ENCODE data around the gene HDAC7. TPM values are rescaled to one million over a fixed set of nuclear protein-coding genes. Genes with fewer than 3 reads are reported as not detected.

Gene HDAC7
- total and polyA plus RNA-seq, 12 donors = 26.9 to 75.6 (median 40.3) TPM

DNA sequence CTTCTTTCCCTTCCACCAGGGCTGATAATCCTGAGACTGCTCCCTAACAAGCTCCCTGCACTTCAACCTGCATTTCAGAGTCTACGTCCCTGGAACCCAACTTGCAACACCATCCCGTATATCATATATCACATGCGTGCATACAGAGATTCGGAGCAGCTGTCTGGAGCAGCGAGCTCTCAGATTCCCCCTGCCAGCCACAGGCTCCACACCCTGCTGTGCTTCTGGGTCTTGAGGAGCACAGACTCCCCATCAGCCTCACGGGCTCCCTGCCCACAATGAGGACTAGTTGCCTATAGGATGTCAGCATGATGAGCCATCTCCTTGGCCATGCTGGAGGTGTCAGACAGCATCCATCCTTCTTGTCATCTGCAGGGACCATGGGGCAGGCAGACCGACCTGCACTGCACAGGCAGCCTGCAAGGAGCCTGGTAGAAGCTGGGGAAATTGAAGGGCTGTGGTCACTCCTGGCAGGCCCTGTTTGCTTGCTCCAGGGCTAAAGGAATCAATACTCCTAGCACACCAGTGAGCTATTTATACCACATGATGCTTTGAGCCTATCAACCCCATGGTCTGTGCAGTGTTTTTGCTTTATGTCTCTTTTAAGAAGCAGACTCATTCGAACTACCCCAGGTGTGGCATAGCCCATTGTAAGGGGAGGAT is 19.6 kb upstream of the HDAC7 start:
- no peak for DNase-seq
- TF ChIP-seq, protein P1, sequence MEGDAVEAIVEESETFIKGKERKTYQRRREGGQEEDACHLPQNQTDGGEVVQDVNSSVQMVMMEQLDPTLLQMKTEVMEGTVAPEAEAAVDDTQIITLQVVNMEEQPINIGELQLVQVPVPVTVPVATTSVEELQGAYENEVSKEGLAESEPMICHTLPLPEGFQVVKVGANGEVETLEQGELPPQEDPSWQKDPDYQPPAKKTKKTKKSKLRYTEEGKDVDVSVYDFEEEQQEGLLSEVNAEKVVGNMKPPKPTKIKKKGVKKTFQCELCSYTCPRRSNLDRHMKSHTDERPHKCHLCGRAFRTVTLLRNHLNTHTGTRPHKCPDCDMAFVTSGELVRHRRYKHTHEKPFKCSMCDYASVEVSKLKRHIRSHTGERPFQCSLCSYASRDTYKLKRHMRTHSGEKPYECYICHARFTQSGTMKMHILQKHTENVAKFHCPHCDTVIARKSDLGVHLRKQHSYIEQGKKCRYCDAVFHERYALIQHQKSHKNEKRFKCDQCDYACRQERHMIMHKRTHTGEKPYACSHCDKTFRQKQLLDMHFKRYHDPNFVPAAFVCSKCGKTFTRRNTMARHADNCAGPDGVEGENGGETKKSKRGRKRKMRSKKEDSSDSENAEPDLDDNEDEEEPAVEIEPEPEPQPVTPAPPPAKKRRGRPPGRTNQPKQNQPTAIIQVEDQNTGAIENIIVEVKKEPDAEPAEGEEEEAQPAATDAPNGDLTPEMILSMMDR (IDR thresholded peaks at IDR 0.05) = no peak
- Histone ChIP-seq H3K36me3 (peaks cover 0 to 8% (median 0%) of the 10 kb centered on the region in 9 donors), H3K27ac (no peak overlapping the region), H3K9me3 (no peaks in the 10 kb centered on the region), H3K4me3 (no peak overlapping the region), H3K27me3 (no peaks in the 10 kb centered on the region), H3K4me1 (peaks cover 3 to 27% (median 11%) of the 10 kb centered on the region in 9 donors)
- intact Hi-C loops (cut with DNase I) = loop anchor here in 8 of 10 donors (2.0 to 10.0 kb wide), 7 partner anchors 42 to 187 kb away; partner anchors contain the start of gene SLC48A1 (in 1 of the 8)
- no peak for ATAC-seq
- 86 to 87% methylated on average over 8 of the region's 8 CpGs for WGBS, 2 donors

DNA sequence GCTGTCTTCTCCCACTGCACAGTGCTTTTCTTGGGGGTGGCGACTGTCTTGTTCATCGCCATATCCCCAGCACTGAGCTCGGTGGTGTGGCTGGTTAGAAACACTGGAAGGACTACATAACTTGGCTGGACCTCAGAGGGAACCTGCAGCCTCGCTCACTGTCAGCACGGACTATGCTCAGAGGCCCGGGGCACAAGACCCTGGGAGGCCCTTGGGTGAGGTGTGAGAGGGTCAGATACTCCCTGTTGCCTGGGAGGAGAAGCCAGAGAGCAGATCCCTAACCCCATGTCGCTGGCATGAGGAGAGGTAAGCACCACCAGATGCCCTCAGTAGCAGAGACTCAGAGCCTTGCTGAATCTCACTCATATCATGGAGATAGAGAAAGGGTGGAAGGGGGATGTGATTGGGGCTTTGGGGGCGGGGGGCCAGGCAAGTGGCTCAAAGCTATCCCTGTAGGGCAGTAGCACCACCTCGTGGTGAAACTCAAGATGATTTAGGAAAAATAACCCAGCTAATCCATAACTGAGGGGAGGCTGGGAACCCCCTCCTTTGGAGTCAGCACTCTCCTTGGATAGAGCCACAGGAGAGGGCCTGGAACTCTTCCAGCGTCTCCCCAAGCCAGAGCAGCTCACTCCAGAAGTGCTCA is 18.7 kb upstream of the HDAC7 start:
- 38 to 40% methylated on average over 10 of the region's 10 CpGs for WGBS, 2 donors
- DNase-seq (no peak), ATAC-seq (peak; percentile 27 to 62 (median 50))
- H3K27ac ChIP-seq = peak overlapping the region in 1 of 10 donors; percentile 39
- no peaks in the 10 kb centered on the region for H3K27me3 ChIP-seq
- intact Hi-C loops (cut with DNase I) = loop anchor here in 9 of 10 donors (1.0 to 10.0 kb wide), 9 partner anchors 41 to 186 kb away; partner anchors contain the start of gene SLC48A1 (in 1 of the 9)
- H3K36me3 ChIP-seq = no peaks in the 10 kb centered on the region
- TF ChIP-seq, protein P1 (IDR thresholded peaks at IDR 0.05) = peak; percentile 62 to 79 (median 70)
- H3K4me1 ChIP-seq = peaks cover 3 to 26% (median 11%) of the 10 kb centered on the region in 9 donors
- no peaks in the 10 kb centered on the region for H3K9me3 ChIP-seq
- H3K4me3 ChIP-seq = no peak overlapping the region

DNA sequence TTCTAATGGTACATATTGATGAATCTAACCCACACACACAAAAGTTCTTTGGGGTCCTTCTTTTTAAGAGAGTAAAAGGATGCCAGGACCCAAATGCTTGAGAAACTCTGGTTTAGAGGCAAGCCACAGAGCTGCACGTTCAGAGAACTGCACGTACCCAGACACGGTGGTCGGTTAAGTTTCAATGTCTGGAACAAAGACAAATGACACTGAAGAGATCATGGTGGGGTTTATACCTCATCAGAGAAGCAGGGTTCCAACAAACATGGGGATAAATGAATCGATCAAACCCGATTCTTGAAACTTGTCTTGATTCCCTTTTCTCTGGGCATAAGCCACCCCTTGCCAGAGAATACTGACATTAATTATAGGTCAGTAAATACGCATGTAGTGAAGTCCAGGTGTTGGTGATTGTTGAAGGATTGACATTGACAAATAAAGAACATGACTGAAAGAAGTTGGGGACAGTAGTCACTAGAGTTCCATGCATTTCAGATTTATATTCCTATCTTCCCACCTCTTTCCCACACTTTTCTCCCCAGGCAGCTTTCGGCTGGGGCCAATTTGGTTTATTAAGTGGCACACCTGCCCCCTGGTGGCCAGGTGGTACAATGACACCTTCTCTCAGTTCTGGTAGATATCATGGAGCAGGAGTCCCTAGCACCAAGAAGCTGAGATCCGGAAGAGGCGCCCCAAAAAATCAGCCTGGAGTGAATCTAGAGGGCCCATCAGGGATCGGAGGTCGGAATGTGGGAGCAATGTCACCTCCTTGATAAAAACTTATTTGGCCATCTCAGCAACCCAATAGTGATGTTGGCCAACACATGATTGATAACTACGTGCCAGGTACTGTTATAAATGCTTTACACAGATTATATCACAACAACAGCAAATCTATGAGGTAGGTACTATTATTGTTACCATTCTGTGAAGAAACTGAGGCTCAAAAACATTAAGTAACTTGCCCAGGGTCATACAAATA is 17.8 kb upstream of the HDAC7 start:
- no peaks in the 10 kb centered on the region for H3K27me3 ChIP-seq
- peaks cover 3 to 26% (median 11%) of the 10 kb centered on the region in 9 donors for H3K4me1 ChIP-seq
- no peaks in the 10 kb centered on the region for H3K9me3 ChIP-seq
- 56 to 57% methylated on average over 13 of the region's 13 CpGs for WGBS, 2 donors
- DNase-seq (peak; percentile 68 to 75), ATAC-seq (peak; percentile 58 to 89 (median 80))
- intact Hi-C loops (cut with DNase I) = loop anchor here (1.0 to 10.0 kb wide), 14 partner anchors 19 to 186 kb away; partner anchors contain the start of genes SLC48A1 (in 2 of the 10) and HDAC7 (in 1 of the 10)
- no peak overlapping the region for H3K4me3 ChIP-seq
- H3K36me3 ChIP-seq = no peaks in the 10 kb centered on the region
- H3K27ac ChIP-seq = peak overlapping the region in 1 of 10 donors; percentile 17
- TF ChIP-seq, protein P1 (IDR thresholded peaks at IDR 0.05) = peak; percentile 86 to 97 (median 91)
